Calu3 (cell line): ENCODE data around the gene SLC38A6. TPM values are rescaled to one million over a fixed set of nuclear protein-coding genes. Genes with fewer than 3 reads are reported as not detected.

ENCODE experiments used
- BruUV-seq: library from RNA; stranded (reverse); fragments of 400-500 nt; replicated peaks from 2 replicates; lab custom pipeline; 2021; lab: Mats Ljungman, UMichigan
- CTCF ChIA-PET: fragments of 300-600 bp; sonication (Branson Sonifier 250); formaldehyde crosslinking; loops from one replicate; lab custom pipeline; 2022; ENCODE audit warnings: antibody characterized with exemption; lab: Charles Lee
- DNase-seq: peaks from one replicate; pipeline ENCODE4 v3.0.0; 2022
- H3K27ac Mint-ChIP-seq: one replicate; pipeline ENCODE4 v1.8.0; 2022; ENCODE audit warnings: mixed read lengths; ENCODE audit not compliant: unreplicated experiment
- H3K27me3 Mint-ChIP-seq: one replicate; pipeline ENCODE4 v1.8.0; 2022; ENCODE audit warnings: mixed read lengths; ENCODE audit not compliant: unreplicated experiment
- H3K36me3 Mint-ChIP-seq: one replicate; pipeline ENCODE4 v1.8.0; 2022; ENCODE audit warnings: mild to moderate bottlenecking, moderate library complexity, mixed read lengths; ENCODE audit not compliant: insufficient read depth, unreplicated experiment
- H3K4me1 Mint-ChIP-seq: one replicate; pipeline ENCODE4 v1.8.0; 2022; ENCODE audit warnings: mild to moderate bottlenecking, low read depth, mixed read lengths; ENCODE audit not compliant: unreplicated experiment
- H3K4me3 Mint-ChIP-seq: one replicate; pipeline ENCODE4 v1.8.0; 2022; ENCODE audit warnings: mild to moderate bottlenecking, low read depth, moderate library complexity, mixed read lengths; ENCODE audit not compliant: unreplicated experiment
- H3K9me3 Mint-ChIP-seq: one replicate; pipeline ENCODE4 v1.8.0; 2022; ENCODE audit warnings: low read depth, mixed read lengths; ENCODE audit not compliant: unreplicated experiment
- CTCF ChIP-seq: fragments of 200-600 bp; IDR thresholded peaks from one replicate; pipeline ENCODE4 v1.8.0; 2022; ENCODE audit warnings: antibody characterized with exemption; ENCODE audit not compliant: unreplicated experiment
- intact Hi-C: fragments of 100-400 bp; cut with micrococcal nuclease; formaldehyde crosslinking; loops from one replicate; pipeline ENCODE4 v1.10.0; 2022; ENCODE audit not compliant: unreplicated experiment
- total RNA-seq: library from RNA; stranded (reverse); gene quantifications from 2 replicates; pipeline ENCODE4 v1.2.3, GENCODE V29; 2022

SLC38A6 gene
- total RNA-seq, 1 experiment from 2014 or later = 9.9 TPM

- CTCF ChIA-PET = no interaction called here
- no peak for DNase-seq
- Mint-ChIP-seq H3K27me3 (no peaks in the 10 kb centered on the region), H3K36me3 (no peaks in the 10 kb centered on the region), H3K4me1 (no peaks in the 10 kb centered on the region), H3K4me3 (no peak overlapping the region), H3K9me3 (no peaks in the 10 kb centered on the region), H3K27ac (no peak overlapping the region)
- no peak for TF ChIP-seq CTCF
- intact Hi-C loops = no loop called here
- no TSS peak for BruUV-seq
Measured at GRCh38 chr14:60999536-60999935, 18.5 kb downstream of the SLC38A6 start.

- Mint-ChIP-seq H3K9me3 (no peaks in the 10 kb centered on the region), H3K36me3 (no peaks in the 10 kb centered on the region), H3K4me3 (no peak overlapping the region), H3K27ac (no peak overlapping the region), H3K4me1 (no peaks in the 10 kb centered on the region), H3K27me3 (no peaks in the 10 kb centered on the region)
- intact Hi-C loops = no loop called here
- BruUV-seq = no TSS peak
- DNase-seq = no peak
- CTCF ChIA-PET = no interaction called here
- TF ChIP-seq CTCF = no peak
Measured at GRCh38 chr14:61003571-61003970, 22.5 kb downstream of the SLC38A6 start.

- DNase-seq = no peak
- no peaks in the 10 kb centered on the region for H3K4me1 Mint-ChIP-seq
- H3K9me3 Mint-ChIP-seq = no peaks in the 10 kb centered on the region
- H3K27ac Mint-ChIP-seq = no peak overlapping the region
- intact Hi-C loops = no loop called here
- BruUV-seq = no TSS peak
- TF ChIP-seq CTCF = no peak
- no peak overlapping the region for H3K4me3 Mint-ChIP-seq
- H3K36me3 Mint-ChIP-seq = no peaks in the 10 kb centered on the region
- CTCF ChIA-PET = interaction anchor here (0.7 kb wide), 1 partner anchor 15 kb away, joined by 3 read pairs; no protein-coding TSS in a partner anchor
- H3K27me3 Mint-ChIP-seq = no peaks in the 10 kb centered on the region
Measured at GRCh38 chr14:61019537-61019936, 38.5 kb downstream of the SLC38A6 start.

GRCh38 chr14:61025251-61026223 lies 44.5 kb downstream of the SLC38A6 start:
- peak; percentile 59 for DNase-seq
- BruUV-seq = no TSS peak
- Mint-ChIP-seq H3K4me3 (no peak overlapping the region), H3K9me3 (no peaks in the 10 kb centered on the region), H3K27ac (no peak overlapping the region), H3K4me1 (no peaks in the 10 kb centered on the region), H3K36me3 (no peaks in the 10 kb centered on the region), H3K27me3 (no peaks in the 10 kb centered on the region)
- TF ChIP-seq CTCF = peak; percentile 56
- CTCF ChIA-PET = interaction anchor here (0.9 to 2.0 kb wide), 2 partner anchors 369 to 400 kb away, joined by 3 to 8 read pairs; no protein-coding TSS in a partner anchor
- intact Hi-C loops = loop anchor here (1.0 to 5.0 kb wide), 5 partner anchors 172 to 400 kb away; partner anchors contain the start of genes SIX1 and SIX4
